Effector CD8-positive, alpha-beta T cell (primary cell): ENCODE data around the gene EPHA5.

ENCODE experiments used
- DNase-seq: peaks from one replicate; lab custom pipeline; 2025; lab: John Stamatoyannopoulos, UW

Gene EPHA5

DNA sequence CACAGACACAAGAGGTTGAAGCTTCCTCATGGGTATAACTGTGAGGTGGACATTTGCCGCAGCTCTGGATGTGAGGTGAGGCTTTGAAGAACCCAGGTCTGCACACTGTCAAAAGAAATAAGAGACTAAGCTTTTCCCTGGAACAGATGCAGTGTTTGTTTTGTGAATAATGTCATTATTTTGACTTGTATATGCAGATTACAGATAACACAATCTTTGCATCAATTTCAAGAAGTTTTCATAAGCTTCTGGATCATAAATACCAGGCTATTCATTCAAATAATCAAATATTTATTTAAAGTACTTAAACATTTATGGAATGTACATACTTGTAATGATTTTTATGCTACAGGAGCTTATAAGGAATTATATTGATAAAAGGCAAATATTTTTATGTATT, 174.8 kb downstream of the EPHA5 start:
- no peak for DNase-seq

DNA sequence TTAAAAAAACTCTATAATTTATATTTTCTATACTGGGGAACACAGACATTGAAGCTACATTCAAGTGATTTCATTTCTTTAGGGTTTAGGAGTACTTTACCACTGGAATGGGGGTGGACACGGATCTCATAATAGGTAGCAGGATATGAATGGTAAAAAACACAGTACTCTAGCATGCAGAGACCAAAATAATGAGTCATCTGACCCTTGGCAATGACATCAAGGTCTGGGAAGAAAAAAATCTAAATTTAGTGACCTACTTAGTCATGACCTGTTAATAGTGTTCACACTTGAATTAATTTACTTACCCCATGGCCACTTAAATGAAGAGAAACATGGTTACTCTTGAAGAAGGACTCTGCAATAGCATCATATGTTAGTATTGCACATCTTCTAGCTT, 187.9 kb downstream of the EPHA5 start:
- DNase-seq, result no peak

DNA sequence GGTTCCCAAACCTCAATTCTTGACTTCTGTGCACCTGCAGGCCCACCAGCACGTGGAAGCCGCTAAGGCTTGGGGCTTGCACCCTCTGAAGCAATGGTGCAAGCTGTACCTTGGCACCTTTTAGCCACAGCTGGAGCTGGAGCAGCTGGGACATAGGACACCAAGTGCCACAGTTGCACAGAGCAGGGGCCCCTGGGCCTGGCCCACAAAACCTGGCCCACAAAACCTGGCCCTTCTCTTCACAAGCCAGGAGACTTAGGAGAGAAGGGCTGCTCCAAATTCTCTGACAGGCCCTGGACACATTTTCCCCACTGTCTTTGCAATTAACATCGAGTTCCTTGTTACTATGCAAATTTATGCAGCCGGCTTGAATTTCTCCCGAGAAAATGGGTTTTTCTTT, 197.8 kb downstream of the EPHA5 start:
- DNase-seq, result no peak

DNA sequence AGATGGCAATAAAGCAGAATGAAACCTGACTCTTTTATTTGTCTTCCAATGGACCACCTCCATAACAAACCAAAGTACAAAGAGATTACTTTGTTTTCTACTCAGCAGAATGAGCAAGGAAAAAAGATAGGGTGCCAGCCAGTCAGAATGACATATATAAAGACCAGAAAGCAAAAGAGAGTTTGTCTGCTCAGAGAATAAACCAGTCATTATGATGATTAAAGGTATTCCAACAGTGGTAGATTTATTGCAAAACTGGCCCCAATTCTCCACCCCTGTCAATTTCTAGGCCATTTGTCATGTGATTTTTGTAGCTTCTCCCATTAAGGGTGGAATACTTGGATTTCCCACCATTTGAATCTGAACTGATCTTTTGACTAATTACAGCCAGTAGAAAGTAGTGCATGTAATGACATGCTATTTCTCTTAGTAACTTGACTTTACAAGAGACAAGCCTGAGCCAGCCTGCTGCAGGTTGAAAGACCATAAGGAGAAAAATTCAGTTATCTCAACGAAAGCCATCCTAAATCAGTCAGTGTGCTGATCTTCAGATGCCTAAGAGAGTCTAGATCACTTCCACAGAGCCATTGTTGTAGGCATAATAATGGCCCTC, 203.1 kb downstream of the EPHA5 start:
- DNase-seq, result no peak

DNA sequence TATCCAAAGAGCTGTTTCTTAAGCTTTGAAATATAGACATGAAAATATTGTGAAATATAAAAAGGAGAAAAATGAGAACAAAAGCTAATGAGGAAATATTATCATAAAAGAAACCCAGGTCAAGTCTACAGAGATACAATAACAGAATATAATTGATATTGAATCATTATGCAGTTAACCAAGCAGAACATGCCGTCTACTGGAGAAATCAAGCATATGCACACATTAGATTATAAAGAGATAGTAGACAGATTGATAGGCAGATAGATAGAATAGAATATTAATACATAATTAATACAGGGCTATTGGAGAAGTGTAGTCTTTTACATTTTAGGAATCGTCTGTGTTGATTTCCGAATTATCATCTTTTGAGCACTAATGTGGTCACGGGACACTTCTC, 208.5 kb downstream of the EPHA5 start:
- DNase-seq, result no peak

DNA sequence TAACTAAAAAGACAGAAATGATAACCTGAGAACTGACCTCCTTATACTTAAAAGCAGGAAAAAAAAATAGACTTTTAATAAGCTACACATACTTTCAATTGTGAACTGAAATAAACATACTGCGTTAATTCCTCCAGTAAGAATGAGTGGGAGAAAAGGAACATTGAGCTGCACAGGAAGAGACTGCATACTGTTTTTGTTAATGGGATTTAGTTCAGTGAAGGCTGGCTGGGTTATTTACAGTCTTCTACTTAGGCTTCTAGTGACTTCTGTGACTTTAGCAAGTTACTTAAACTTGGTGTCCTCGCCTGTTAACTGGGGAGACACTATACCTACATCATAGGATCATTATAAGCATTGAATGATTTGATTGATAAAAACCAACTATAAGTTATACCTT, 213.3 kb downstream of the EPHA5 start:
- DNase-seq, result no peak

DNA sequence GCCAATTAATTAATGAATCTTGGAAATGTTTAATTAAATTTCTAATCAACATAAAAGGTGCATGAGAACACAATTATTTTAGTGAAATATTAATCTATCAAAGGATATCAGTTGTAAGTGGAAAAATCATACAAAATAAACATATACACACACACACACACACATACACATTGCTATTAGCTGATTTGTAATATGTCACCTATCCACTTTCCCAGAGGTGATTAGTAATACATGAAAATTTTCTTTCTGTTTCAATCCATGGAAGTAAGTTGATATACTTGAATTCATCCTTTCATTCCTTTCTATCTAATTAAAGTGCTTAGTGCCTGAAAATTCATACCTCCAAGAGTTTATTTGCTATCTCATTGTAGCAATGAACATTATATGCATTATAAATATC, 213.7 kb downstream of the EPHA5 start:
- no peak for DNase-seq

DNA sequence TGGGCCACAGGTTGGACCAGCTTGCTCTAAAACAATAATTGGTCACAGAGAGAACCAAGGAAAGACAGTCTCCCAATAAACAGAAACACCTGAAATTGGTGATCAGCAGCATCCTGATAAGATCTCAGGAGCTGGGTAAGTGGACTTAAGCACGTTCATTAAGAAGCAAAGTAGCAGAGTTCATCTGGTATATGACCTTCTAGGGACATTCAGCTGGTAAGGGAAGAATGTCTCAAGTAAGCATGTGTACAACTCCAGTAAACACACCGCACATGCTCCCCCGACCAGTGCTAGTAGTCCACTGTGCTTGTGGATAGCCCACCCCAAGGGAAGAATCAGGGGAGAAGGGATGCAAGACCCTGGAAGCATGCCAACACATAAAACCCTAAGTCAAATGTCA, 216.9 kb downstream of the EPHA5 start:
- no peak for DNase-seq

DNA sequence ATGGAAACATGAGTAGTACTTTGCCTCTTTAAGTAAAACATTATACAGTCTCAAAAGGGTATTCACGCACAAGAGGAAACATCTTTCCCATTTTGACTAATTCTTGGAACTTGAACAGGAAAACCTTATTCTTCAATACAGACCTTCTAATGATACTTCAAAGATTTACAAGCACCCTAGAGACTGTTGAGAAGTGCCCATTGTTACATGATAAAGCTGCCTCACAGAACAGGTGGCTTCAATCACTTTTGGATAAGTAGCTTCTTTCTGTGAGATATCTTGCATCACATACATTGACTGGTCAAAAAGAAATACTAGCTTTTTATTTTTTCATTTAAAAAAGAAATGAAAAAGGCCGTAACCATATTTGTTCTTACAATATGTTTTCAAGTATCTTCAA, 219.4 kb downstream of the EPHA5 start:
- no peak for DNase-seq

DNA sequence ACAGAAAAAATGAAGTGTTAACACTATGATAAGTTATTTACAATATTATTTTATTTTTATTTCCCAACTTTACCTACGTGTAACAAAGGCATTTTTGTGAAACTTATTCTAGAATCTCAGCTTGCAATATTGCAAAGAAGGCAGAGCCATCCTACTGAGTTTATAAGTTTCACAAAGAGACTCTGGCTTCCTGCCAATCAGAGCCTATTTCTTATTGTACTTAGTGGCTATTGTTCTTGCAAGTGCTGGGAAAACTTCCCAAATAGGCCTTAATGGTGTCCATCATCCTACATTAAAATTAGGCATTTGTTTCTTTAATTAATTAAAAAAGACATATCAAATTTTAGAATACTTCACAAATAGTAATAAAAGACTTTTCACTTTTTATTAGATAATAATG, 233.2 kb downstream of the EPHA5 start:
- no peak for DNase-seq

DNA sequence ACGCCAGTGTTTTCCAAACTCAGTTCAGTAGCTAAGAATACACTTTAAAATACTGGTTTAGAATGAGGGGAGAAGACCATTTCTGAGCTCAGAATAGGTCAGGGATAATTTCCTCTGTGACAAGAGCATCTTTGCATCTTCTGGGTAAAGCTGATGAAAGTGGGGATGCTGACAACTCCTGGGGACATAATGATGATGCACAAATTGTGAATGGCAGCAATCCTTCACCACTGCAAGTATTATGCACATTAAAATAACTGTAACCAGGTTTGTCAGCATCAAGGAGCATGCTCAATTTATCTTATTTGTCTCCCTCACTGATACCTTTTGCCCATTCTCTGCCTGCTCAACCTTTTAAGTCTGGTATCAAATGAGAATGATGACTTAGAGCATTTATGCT, 248.2 kb downstream of the EPHA5 start:
- DNase-seq, result no peak

DNA sequence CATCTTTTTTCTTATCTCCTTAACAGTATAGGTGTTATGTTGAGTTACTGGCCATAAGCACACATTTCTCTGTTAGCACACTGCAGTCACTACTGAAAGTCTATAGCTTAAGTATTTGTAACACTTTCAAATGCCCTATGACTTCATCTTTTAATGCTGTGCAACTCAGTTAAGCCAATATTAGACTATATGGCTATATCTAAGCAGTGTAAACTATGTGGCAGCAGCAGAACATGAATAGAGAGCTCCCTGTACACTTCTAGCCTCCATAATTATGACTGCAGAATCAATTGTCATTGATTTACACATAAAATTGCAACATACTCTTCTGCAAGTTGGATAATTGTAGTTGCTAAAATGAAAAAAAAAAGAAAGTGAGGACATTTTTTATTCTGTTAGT, 250.3 kb downstream of the EPHA5 start:
- no peak for DNase-seq

DNA sequence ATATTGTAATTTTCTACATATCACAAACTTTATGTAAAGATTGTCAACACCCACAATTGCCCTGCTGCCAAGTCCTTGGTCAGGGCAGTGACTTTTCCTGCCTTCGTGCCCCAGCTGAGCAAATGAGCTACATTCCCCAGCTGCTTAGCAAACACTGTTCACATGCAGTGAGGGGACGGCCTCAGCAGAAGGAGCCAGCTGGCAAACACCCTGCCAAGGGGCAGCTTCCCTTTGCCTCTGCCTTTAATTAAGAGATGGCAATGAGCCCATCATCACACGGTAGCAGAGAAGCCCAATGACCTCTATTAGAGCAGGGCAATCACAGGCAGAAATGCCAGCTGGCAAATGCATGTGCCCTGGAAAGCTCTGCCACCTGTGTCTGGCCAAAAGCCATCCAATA, 253.4 kb downstream of the EPHA5 start:
- DNase-seq, result no peak

DNA sequence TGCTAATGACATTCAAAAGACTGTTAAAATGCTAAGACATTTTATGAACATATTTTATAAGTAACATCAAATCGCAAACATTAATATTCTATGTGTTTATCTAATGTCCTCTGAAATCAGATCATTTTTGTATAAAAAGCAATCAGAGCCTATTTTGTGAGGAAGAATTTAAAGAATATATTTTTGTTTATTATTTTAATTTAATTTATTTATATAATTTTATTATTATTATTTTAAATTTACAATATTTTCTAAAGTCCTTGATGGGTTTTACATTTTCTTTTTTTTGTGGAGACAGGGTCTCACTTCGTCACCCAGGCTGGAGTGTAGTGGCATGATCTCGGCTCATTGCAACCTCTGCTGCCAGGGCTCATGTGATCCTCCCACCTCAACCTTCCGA, 262.8 kb downstream of the EPHA5 start:
- no peak for DNase-seq

DNA sequence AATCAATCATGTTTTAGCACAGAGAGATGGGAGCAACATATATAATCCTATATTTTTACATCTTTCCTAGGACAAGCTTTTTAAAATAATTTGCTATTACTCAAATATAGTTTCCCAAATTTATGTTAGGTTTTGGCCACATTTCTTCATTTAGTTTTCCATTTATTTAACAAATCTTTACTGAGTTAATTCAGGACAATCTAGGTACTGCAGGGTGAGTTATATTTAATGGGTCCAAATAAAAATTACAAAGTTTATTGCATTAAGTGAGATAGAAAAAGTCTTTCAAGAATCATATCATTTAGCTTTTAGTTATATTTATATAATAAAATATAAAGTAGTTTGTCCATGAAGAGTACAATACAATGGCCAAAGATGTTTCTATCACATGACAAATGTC, 269.2 kb downstream of the EPHA5 start:
- DNase-seq, result no peak

DNA sequence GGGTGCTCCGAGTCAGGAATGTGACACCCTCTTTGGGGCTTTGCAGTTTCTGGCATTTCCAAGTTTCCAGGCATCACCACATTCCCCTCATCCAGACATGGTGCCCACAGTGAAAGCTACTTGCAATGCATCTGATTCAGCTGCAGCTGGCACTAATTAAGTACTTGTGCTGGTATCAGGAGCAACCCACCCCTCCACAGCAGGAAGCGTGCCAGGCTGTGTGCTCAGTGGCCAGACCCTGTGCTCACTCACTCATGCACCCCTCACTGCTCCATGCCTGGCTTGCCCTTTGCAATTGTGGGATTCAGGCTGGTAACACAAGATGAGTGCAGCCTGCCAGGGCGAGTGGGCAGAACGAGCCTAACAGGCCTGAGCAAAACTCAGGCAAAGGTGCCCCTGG, 271.2 kb downstream of the EPHA5 start:
- no peak for DNase-seq

DNA sequence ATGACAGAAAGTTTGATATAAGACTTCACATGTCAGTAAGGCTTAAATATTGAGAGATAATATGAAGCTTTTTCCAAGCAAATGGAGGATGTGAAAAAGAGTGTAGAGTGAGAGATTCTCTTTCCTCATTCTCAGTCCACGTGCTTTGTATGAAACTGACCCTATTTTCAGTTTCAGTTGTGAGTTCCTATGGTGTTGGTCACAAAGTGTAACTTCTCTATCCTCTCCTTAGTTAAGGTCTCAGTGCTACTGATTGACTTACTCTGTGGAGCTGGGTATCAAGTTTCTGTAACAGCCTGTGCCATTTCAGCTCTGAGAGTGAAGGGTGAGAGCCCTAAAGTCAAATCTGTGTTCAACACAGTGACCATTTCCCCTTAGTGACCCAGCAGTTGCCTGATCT, 277.2 kb downstream of the EPHA5 start:
- DNase-seq, result no peak

DNA sequence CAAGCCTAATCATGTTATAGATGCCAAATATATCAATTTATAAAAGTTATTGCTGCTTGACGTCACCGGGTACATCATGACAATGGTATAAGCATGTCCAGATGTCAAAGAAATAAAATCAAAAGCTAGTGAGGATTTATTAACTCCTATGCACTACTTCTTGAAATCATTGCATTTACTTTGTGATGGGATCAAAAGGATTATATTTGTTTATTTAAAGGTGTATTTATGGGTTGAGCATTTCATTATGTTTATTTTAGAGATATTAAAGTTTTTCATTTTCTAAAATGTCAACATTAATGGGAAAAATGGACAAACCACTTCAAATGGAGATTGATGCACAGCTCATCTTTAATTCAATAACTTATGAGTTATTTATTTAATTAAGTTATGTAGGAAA, 277.8 kb downstream of the EPHA5 start:
- no peak for DNase-seq

DNA sequence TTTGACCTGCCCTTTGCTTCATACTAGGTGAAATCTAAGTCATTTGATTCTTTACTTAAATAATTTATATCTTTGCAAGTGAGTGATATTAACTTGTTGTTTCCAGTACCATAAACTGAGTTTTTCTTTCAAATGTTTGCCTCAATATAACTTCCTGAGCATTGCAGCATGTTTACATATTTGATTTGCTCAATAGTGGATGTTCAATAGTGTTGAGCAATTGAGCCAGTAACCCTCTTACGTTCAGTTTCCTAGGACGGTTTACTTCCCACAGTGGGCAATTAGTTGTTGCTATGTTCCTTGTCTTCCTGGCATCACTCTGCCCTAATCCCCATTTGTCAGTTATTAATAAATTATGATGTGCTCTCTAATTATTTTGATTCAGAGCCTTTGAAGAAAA, 278.5 kb downstream of the EPHA5 start:
- DNase-seq, result no peak

DNA sequence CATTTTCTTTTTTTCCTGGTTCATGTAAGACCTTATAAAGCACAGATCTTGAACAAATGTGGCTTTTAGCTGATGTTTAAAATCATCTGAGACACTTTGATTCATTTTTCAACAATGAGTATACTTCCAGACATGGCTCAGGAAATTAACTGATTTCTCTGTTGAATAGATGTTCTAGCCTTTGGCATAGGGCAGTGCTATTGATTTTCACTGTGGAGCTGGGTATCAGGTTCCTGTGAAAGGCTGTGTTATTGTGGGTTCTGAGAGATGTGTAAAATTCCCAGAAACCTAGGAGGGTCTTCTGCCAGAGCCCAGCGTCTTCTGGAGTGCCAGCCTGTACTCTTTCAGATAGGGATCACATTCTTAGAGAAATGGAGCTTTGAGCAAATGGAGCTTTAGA, 278.9 kb downstream of the EPHA5 start:
- no peak for DNase-seq

DNA sequence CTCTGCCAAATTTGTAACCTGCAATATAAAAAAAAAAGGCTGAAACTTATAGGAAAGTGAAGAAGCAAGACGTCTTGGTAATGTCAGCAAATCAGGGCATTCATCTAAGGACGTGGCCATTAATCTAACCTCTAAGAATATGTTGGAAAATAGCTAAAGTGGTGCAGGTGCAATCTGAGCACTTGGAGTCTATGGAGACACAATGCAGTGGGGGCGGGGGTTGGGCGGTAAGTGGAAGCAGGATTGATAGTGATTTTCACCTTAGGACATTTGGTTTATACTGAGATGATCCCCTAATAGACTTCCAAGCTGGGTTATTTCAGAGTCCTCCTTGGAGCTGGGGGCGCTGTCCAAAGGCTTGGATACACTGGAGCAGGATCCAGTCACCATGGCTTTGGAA, 283.4 kb downstream of the EPHA5 start:
- DNase-seq, result no peak

DNA sequence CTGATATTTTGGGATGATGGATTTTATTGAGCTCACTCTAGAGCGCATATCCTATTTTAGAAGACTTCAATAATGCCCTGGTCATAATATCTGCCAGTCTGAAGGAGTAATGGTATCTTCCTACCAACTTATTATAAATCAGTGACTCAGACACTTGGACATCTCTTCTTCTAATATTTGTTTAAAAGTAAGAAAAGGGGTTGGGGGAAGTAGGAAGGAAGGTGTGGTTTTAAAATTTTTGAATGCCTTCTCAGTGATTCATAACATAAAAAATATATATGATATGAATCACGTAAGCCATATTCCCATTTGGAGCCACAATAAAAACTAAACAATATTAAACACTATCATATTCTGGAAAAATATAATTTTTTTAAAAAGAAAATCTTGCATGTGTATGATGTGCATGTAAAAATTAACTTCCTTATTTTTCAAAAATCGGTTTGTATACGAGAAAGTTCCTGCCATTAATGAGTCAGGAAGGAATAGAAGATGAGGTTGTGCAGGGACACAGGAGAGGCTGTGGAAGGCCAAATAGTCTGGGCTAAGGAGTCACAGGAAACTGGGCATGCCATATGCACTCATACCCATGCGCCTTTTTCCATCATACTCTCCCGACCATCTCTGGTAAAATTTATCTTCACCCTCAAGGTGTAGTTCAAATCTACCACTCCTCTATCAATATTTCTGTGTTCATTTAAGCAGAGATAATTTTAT, 286.5 kb downstream of the EPHA5 start:
- DNase-seq, result no peak

DNA sequence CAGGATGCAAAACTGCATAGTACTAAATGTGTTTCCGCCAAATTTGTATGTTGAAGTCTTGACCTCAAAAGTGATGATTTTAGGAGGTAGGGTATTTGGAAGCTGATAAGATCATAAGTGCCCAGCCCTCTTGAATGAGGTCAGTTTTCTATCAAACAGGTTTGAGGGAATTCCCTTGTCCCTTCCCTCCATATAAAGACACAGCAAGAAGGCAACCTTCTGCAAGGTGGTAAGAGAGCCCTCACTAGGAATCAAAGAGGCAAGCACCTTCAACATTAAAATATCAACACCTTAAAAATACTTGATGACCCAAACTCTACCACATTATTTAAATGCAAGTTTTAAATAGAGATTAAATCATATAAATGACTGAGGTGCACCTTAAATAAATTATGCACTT, 288.6 kb downstream of the EPHA5 start:
- DNase-seq, result no peak

DNA sequence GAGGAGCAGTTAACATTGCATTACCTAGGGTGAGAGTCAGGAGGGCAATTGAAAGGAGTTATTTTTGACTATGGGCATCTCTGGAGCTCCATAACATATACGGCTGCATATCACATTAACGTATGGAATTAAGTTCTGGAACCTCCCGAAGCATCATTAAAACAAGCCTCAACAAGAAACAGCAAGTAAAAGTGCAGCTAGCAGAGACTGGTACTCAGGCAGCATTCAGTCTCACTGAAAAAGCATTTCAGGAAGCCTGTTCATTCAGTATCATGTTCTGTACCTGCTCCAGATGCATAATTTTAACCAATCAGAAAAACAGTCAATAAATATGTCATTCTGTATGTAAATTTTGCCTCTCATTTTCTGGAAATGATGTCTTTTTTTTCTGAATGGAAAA, 299.6 kb downstream of the EPHA5 start:
- DNase-seq, result no peak
